Spleen (tissue), 11 donors: ENCODE measurements around the gene ADGRV1. TPM values are rescaled to one million over a fixed set of nuclear protein-coding genes. Genes with fewer than 3 reads are reported as not detected.
A peak's percentile ranks its signal among the peaks of the same experiment; 100 is the strongest.

Experiments
- DNase-seq: peaks from one replicate; pipeline ENCODE4 v3.0.0-alpha.2; 2020
- H3K27ac ChIP-seq, 8 donors: fragments of 200-600 bp; sonication (generic) in 7 of 8; 1 replicate in 4 of 8; 2 replicates in 4 of 8; pipeline versions ENCODE4 v1.5.0 to v1.8.0; 2016 to 2021; ENCODE audit warnings: inconsistent platforms in 4 of 8, mild to moderate bottlenecking in 4 of 8, moderate library complexity in 1 of 8
- H3K27me3 ChIP-seq, 7 donors: fragments of 200-600 bp; sonication (generic) in 6 of 7; replicated peaks in 1 of 7; 1 replicate in 4 of 7; 2 replicates in 3 of 7; pipeline versions ENCODE4 v1.5.0 to v1.8.0; 2016 to 2021; ENCODE audit warnings: inconsistent platforms in 3 of 7, mild to moderate bottlenecking in 1 of 7
- H3K36me3 ChIP-seq, 6 donors: fragments of 200-600 bp; sonication (generic) in 5 of 6; 1 replicate in 4 of 6; 2 replicates in 2 of 6; pipeline versions ENCODE4 v1.5.0 to v1.8.0; 2016 to 2021; ENCODE audit warnings: inconsistent platforms in 2 of 6
- H3K4me1 ChIP-seq, 6 donors: fragments of 200-600 bp; sonication (generic) in 5 of 6; 1 replicate in 3 of 6; 2 replicates in 3 of 6; pipeline versions ENCODE4 v1.5.0 to v1.8.0; 2016 to 2021; ENCODE audit warnings: inconsistent platforms in 3 of 6
- H3K4me3 ChIP-seq, 8 donors: fragments of 200-600 bp; sonication (generic) in 7 of 8; 1 replicate in 4 of 8; 2 replicates in 4 of 8; pipeline versions ENCODE4 v1.5.0 to v1.8.0; 2016 to 2021; ENCODE audit warnings: inconsistent platforms in 4 of 8, mild to moderate bottlenecking in 4 of 8, moderate library complexity in 2 of 8
- H3K9me3 ChIP-seq, 8 donors: fragments of 200-600 bp; sonication (generic) in 7 of 8; 1 replicate in 4 of 8; 2 replicates in 4 of 8; pipeline versions ENCODE4 v1.5.0 to v1.8.0; 2016 to 2021; ENCODE audit warnings: inconsistent platforms in 4 of 8
- POLR2A ChIP-seq, 3 donors: fragments of 450-650 bp; IDR thresholded peaks; one replicate each; pipeline ENCODE4 v1.5.1; 2017; ENCODE audit warnings: antibody characterized with exemption in 3 of 3, mild to moderate bottlenecking in 1 of 3
- POLR2AphosphoS5 ChIP-seq, 3 donors: sonication (generic); formaldehyde crosslinking; IDR thresholded peaks; one replicate each; pipeline ENCODE4 v1.5.1; 2017; ENCODE audit warnings: antibody characterized with exemption in 3 of 3
- WGBS, 5 donors: extraction: QIAGEN DNeasy Blood & Tissue Kit in 3 of 5; methylation state at CpG; one replicate each; pipeline versions ENCODE4 v1.1.5 to v1.1.7; 2013 to 2018; 5-methylcytosine and 5-hydroxymethylcytosine counted together
- intact Hi-C: fragments of 100-400 bp; cut with DNase I; formaldehyde crosslinking; loops from one replicate; pipeline ENCODE4 v1.15.0; 2023; ENCODE audit warnings: low total_unique reads
- polyA plus RNA-seq, 3 donors: library from polyadenylated mRNA; stranded (reverse); fragments of 200-250 nt; gene quantifications; one replicate each; pipeline ENCODE4 v1.2.1, GENCODE V29; 2013
- total RNA-seq, 7 donors: library from RNA; depleted of rRNA in 3 of 7; stranded (reverse); fragments of >200 nt in 3 of 7; fragmentation: NEBNext Ultra II Directional in 4 of 7; extraction: Animal tissue kit (Norgen Biotek cat#: 25700) in 4 of 7; gene quantifications; one replicate each; pipeline versions ENCODE4 v1.1.0 to v1.2.1, GENCODE V29; 2016 to 2021
- TF ChIP-seq, protein P1 (sequence below), 11 experiments: fragments of 200-600 bp in 7 of 11; fragments of 450-650 bp in 4 of 11; sonication (generic) in 4 of 11; IDR thresholded peaks in 8 of 11; conservative IDR thresholded peaks in 3 of 11; 1 replicate in 7 of 11; 2 replicates in 4 of 11; pipeline versions ENCODE4 v1.4.0 to v1.8.0; 2016 to 2021; ENCODE audit warnings: antibody characterized with exemption in 11 of 11, inconsistent platforms in 4 of 11, mild to moderate bottlenecking in 1 of 11
- donor health status: healthy with polysubstance abuse.
- donor health status: DM: no; HTN: no; CAD: no; lungs with moderate emphysema.
- donor health status: DM: no; HTN: no; CAD: no.
- donor health status: Bipolar disorder and iron deficiency.
- donor health status: healthy.
- donor health status: DM: no; HTN: no; CAD: no.
- donor health status: DM: yes; HTN: yes; CAD: no.

Gene ADGRV1
- total and polyA plus RNA-seq, 10 donors, result 0.08 to 0.69 (median 0.28) TPM; not detected in 3

DNA sequence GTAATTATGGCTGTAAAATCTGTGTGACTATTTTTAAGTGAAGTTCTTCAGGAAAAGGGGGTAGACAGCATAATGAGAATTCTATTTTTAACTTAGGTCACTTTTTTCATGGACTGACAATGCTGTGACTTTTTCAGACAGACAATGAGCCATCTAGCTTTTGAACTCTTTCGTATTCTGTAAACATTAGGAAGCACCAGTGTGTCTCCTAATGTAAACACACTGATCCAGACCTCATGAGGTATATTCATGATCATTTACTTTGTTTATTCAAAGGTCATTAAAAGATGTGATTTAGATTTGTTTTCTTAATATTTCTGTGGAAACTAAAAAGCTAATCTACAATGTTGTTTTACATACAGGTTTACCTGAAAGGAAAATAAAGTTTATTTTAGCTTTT is 352.6 kb downstream of the ADGRV1 start:
- no peaks in the 10 kb centered on the region for H3K4me1 ChIP-seq
- H3K27ac ChIP-seq, result peak overlapping the region in 7 of 8 donors; percentile 16 to 77 (median 42)
- 56 to 71% (median 65%) methylated on average over 1 of the region's 1 CpG for WGBS, 5 donors
- H3K9me3 ChIP-seq, result no peaks in the 10 kb centered on the region
- TF ChIP-seq, protein P1, sequence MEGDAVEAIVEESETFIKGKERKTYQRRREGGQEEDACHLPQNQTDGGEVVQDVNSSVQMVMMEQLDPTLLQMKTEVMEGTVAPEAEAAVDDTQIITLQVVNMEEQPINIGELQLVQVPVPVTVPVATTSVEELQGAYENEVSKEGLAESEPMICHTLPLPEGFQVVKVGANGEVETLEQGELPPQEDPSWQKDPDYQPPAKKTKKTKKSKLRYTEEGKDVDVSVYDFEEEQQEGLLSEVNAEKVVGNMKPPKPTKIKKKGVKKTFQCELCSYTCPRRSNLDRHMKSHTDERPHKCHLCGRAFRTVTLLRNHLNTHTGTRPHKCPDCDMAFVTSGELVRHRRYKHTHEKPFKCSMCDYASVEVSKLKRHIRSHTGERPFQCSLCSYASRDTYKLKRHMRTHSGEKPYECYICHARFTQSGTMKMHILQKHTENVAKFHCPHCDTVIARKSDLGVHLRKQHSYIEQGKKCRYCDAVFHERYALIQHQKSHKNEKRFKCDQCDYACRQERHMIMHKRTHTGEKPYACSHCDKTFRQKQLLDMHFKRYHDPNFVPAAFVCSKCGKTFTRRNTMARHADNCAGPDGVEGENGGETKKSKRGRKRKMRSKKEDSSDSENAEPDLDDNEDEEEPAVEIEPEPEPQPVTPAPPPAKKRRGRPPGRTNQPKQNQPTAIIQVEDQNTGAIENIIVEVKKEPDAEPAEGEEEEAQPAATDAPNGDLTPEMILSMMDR (IDR thresholded peaks at IDR 0.05 in 8 of 11, conservative IDR thresholded peaks at IDR 0.05 in 3 of 11), result no peak
- TF ChIP-seq POLR2A (IDR thresholded peaks at IDR 0.05) (no peak), POLR2AphosphoS5 (IDR thresholded peaks at IDR 0.05) (no peak)
- no peak overlapping the region for H3K4me3 ChIP-seq
- no peak for DNase-seq
- H3K36me3 ChIP-seq, result no peaks in the 10 kb centered on the region
- intact Hi-C loops, result no loop called here
- H3K27me3 ChIP-seq, result no peaks in the 10 kb centered on the region

DNA sequence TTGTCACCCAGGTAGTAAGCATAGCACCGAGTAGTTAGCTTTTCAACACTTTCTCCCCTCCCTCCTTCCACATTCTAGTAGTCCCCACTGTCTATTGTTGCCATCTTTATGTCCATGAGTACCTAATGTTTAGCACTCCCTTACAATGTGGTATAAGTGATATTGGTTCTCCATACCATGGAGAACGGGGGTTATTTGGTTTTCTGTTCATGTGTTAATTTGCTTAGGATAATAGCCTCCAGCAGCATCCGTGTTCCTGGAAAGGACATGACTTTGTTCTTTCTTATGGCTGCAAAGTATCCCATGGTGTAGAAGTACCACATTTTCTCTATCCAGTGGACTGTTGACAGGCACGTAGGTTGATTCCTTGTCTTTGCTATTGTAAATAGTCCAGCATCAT is 353.9 kb downstream of the ADGRV1 start:
- Histone ChIP-seq H3K4me1 (no peaks in the 10 kb centered on the region), H3K4me3 (no peak overlapping the region), H3K9me3 (no peaks in the 10 kb centered on the region), H3K27me3 (no peaks in the 10 kb centered on the region), H3K27ac (peak overlapping the region in 4 of 8 donors; percentile 32 to 59 (median 47)), H3K36me3 (no peaks in the 10 kb centered on the region)
- WGBS, 5 donors, result 85 to 95% (median 91%) methylated on average over 4 of the region's 4 CpGs
- TF ChIP-seq POLR2A (IDR thresholded peaks at IDR 0.05), result no peak
- TF ChIP-seq, protein P1 (IDR thresholded peaks at IDR 0.05 in 8 of 11, conservative IDR thresholded peaks at IDR 0.05 in 3 of 11), result no peak
- TF ChIP-seq POLR2AphosphoS5 (IDR thresholded peaks at IDR 0.05), result no peak
- intact Hi-C loops, result no loop called here
- DNase-seq, result no peak

DNA sequence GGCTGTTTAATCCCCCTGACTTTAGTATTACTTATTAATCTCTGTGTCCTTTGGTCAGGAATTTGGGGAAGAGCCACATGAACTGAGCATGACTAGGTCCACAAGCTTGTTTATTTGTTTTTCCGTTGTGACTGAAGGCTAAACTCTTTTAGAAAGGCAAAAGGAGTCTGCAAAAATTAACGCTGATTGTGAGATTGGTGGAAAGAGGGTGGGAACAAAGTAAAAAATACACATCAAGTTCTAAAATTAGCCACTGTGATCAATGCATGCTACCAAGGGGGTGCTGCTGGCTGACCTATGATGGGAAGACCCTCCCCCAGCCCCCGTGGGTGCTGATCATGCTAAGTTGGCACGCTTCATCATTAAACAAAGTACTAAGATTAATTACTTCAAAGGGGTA is 356.8 kb downstream of the ADGRV1 start:
- Histone ChIP-seq H3K27ac (no peak overlapping the region), H3K36me3 (no peaks in the 10 kb centered on the region), H3K4me1 (no peaks in the 10 kb centered on the region), H3K4me3 (no peak overlapping the region), H3K9me3 (no peaks in the 10 kb centered on the region), H3K27me3 (no peaks in the 10 kb centered on the region)
- intact Hi-C loops, result no loop called here
- WGBS, 5 donors, result 79 to 92% (median 89%) methylated on average over 4 of the region's 4 CpGs
- TF ChIP-seq, protein P1 (IDR thresholded peaks at IDR 0.05 in 8 of 11, conservative IDR thresholded peaks at IDR 0.05 in 3 of 11), result no peak
- TF ChIP-seq POLR2A (IDR thresholded peaks at IDR 0.05) (no peak), POLR2AphosphoS5 (IDR thresholded peaks at IDR 0.05) (no peak)
- no peak for DNase-seq

DNA sequence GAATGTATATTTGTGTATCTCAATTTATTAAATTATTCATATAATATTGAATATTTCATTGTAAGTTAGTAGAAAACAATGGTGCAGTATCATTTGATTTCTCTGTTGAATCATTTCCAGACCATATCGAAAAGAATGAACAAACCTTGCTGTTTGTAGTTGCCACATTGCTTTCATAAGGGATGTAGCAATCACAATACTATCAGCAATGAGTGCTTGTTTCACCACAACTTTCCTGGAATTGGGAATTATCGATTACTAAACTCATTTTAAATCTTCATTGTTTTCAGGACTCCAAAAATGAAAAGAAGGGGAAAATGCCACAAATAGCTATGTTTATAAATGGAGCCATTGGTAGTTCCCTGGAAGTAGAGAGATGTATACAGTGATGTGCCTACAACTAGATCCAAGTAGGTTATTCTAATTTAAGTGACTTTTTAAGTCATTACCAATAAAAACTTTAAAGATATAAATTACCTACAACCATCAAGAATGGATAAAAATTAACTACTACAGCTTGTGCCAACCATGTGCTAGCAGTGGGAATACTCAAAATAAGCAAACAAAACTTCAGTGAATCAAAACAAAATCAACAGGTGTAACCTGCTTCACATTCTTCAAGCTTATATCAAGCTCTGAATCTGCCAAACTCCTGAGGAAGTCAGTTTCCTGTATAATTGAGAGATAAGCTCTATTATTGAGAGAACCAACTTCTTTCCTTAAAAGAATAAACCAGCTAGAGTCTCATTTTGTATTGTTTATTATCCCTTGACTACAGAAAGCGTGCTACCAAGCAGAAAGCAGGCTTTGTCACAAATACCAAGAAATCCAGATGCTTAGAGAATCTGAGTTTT is 358.6 kb downstream of the ADGRV1 start:
- H3K9me3 ChIP-seq, result no peaks in the 10 kb centered on the region
- 42 to 82% (median 76%) methylated on average over 3 of the region's 3 CpGs for WGBS, 5 donors
- no peak overlapping the region for H3K4me3 ChIP-seq
- H3K27ac ChIP-seq, result no peak overlapping the region
- no peaks in the 10 kb centered on the region for H3K4me1 ChIP-seq
- H3K27me3 ChIP-seq, result no peaks in the 10 kb centered on the region
- TF ChIP-seq POLR2AphosphoS5 (IDR thresholded peaks at IDR 0.05) (no peak), POLR2A (IDR thresholded peaks at IDR 0.05) (no peak)
- TF ChIP-seq, protein P1 (IDR thresholded peaks at IDR 0.05 in 8 of 11, conservative IDR thresholded peaks at IDR 0.05 in 3 of 11), result no peak
- DNase-seq, result no peak
- H3K36me3 ChIP-seq, result no peaks in the 10 kb centered on the region
- intact Hi-C loops, result no loop called here
